ENCODE results near the gene MRPS11.

Gene MRPS11

DNA sequence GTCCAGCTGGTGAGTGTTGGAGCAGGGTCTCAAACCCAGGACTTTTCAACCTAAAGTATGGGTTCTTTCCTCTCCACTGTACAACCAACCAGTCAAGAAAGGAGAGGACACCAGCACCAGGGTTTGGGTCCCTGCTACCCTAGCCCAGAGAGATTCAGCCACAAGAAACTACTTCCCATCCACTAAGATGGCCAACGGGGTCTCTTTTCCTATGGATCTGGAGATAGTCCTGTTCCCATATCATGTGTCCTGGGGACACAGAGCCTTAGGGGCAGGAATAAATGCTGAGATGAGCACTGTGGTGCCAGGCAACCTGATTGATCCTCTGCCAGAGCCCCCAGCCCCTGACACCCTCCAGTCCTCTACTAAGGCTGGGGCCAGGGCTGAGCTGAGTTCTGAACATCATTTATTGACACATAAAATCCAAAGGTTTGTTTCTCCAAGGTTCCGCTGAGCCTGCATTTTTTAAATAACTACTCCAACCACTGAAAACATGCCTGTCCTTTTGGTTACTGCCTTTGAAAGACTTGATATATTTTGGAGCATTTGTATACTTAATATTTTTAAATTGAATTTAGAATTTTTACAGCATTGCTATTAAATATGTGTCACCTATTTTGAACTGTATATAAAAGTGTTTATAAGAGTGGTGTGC, 26.3 kb upstream of the MRPS11 start:
- Histone ChIP-seq H3K4me1 (ENCODE audit: control insufficient read depth, insufficient read depth, low read length) (no peaks in the 10 kb centered on the region), H3K27ac (ENCODE audit: low read depth, low read length) (no peak overlapping the region), H3K36me3 (ENCODE audit: control insufficient read depth, insufficient read depth, low read length) (no peaks in the 10 kb centered on the region), H3K27me3 (ENCODE audit: control insufficient read depth, insufficient read depth, low read length) (peaks cover 2% of the 10 kb centered on the region), H3K4me3 (ENCODE audit: low read length) (no peak overlapping the region), H3K9ac (ENCODE audit: low read length) (no peak overlapping the region)

DNA sequence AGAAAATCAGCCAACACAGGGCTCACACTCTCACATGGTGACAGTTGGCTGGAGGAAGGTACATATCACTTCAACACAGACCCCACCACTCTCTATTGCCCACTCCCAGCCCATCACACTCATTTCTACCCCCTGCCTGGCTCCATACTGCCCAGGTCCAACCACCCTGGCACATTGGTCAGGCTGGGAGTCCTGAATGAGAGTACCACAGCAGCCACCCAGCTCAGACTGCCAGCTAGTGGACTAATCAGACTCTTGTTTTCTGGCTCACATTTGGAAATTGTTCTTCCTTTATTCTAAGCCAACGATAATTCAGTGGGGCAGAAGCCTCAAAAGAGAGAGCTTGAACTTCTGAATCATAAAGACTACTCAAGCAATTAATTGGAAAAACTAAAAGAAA, 20.3 kb upstream of the MRPS11 start:
- peaks cover 3% of the 10 kb centered on the region for H3K4me1 ChIP-seq (ENCODE audit: control insufficient read depth, insufficient read depth, low read length)
- no peak overlapping the region for H3K27ac ChIP-seq (ENCODE audit: low read depth, low read length)
- H3K27me3 ChIP-seq (ENCODE audit: control insufficient read depth, insufficient read depth, low read length), result no peaks in the 10 kb centered on the region
- no peak overlapping the region for H3K9ac ChIP-seq (ENCODE audit: low read length)
- no peak overlapping the region for H3K4me3 ChIP-seq (ENCODE audit: low read length)
- H3K36me3 ChIP-seq (ENCODE audit: control insufficient read depth, insufficient read depth, low read length), result no peaks in the 10 kb centered on the region

DNA sequence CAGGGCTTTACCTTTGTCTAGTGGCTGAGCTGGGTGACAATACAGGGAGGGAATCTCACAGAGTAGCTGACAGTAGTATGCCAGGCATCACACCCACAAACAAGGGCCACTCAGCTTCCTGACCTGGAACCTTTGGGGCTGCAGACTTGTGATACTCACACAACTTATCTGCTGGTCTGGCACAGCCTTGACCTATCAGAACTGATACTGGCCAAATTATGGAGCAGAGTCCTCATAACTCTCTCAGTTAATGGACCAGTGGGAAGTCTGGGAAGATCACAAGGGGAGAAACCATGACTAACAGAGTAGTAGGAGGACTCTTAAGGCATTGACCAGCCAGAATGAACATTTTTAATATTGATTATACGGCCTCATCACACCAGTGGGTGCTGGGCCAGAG, 19.8 kb upstream of the MRPS11 start:
- no peak overlapping the region for H3K4me3 ChIP-seq (ENCODE audit: low read length)
- no peaks in the 10 kb centered on the region for H3K27me3 ChIP-seq (ENCODE audit: control insufficient read depth, insufficient read depth, low read length)
- no peak overlapping the region for H3K9ac ChIP-seq (ENCODE audit: low read length)
- H3K4me1 ChIP-seq (ENCODE audit: control insufficient read depth, insufficient read depth, low read length), result peaks cover 3% of the 10 kb centered on the region
- H3K27ac ChIP-seq (ENCODE audit: low read depth, low read length), result no peak overlapping the region
- H3K36me3 ChIP-seq (ENCODE audit: control insufficient read depth, insufficient read depth, low read length), result no peaks in the 10 kb centered on the region

DNA sequence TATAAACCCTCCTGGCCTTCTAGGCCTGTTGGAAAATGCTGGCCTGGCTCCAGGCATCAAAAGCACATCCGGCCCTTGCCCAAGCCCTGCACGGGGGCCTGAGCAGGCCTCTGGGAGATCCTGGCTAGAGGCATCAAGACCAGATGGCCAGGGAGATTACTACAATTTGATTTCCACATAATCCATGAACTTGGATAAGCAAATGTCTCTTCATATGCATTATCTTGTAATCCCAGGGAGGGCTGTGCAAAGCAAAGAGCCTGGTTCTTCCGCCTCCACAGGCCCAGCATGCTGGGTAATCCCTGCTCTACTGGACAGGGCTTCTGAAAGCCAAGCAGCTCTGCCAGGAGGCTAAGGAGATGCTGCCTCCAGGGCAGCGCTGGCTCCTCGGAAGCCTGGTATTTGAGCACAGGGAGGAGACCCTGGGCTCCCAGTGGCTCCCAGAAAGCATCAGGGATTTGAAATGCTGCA, 18.5 kb upstream of the MRPS11 start:
- H3K27me3 ChIP-seq (ENCODE audit: control insufficient read depth, insufficient read depth, low read length), result no peaks in the 10 kb centered on the region
- no peaks in the 10 kb centered on the region for H3K36me3 ChIP-seq (ENCODE audit: control insufficient read depth, insufficient read depth, low read length)
- no peak overlapping the region for H3K27ac ChIP-seq (ENCODE audit: low read depth, low read length)
- H3K4me1 ChIP-seq (ENCODE audit: control insufficient read depth, insufficient read depth, low read length), result peaks cover 3% of the 10 kb centered on the region
- H3K4me3 ChIP-seq (ENCODE audit: low read length), result no peak overlapping the region
- H3K9ac ChIP-seq (ENCODE audit: low read length), result no peak overlapping the region

DNA sequence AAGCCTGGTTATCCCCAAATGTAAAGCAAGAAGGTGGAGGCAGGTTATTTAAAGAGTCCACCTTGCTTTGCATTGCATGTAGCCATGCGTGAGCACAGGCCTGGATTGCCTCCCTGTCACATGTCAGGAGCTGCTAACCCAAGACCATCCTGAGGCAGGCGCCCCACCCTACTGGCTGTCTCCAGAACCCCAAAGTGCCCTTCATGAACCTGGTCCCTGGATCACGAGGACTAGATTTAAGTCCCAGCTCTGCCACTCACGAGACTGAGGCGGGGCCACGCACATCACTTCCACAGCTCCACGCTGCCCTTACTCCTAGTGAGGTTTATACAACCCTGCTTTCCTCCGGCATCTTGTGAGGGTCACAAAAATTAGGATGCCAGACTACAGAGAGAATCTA, 17.9 kb upstream of the MRPS11 start:
- Histone ChIP-seq H3K36me3 (ENCODE audit: control insufficient read depth, insufficient read depth, low read length) (no peaks in the 10 kb centered on the region), H3K27me3 (ENCODE audit: control insufficient read depth, insufficient read depth, low read length) (no peaks in the 10 kb centered on the region), H3K9ac (ENCODE audit: low read length) (no peak overlapping the region), H3K27ac (ENCODE audit: low read depth, low read length) (no peak overlapping the region), H3K4me1 (ENCODE audit: control insufficient read depth, insufficient read depth, low read length) (peaks cover 3% of the 10 kb centered on the region), H3K4me3 (ENCODE audit: low read length) (no peak overlapping the region)

DNA sequence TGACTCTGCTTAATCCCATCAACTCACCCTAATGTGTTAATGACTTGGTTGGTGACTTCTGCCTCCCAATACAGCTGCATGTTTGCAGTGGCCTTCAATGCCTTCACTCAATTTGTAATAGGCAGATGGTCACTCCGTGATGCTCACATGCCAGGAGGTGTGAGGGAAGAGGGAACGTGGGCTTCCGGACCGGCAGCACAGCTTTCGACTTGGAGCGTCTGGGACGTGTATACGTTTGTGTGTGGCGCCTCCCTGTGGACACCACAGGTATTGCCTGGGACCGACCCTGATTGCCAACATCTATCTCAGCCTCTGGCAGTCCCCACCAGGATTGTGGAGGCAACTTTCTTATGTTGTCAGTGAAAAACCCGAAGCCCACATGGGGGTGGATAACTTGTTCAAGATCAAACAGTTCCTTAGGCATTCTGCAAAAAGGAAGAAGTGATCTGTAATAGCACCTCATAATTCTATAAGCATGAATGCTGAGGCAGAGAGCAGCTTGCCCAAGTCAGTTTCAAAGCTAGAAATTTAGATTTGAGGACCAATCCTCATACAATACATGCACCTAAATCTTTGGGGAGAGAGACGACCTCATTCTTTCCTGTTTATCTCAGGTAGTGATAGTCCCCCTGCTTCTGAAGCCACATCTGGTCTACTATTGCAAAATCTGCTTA, 17.2 kb upstream of the MRPS11 start:
- H3K27me3 ChIP-seq (ENCODE audit: control insufficient read depth, insufficient read depth, low read length), result no peaks in the 10 kb centered on the region
- H3K4me1 ChIP-seq (ENCODE audit: control insufficient read depth, insufficient read depth, low read length), result peaks cover 3% of the 10 kb centered on the region
- H3K4me3 ChIP-seq (ENCODE audit: low read length), result no peak overlapping the region
- no peaks in the 10 kb centered on the region for H3K36me3 ChIP-seq (ENCODE audit: control insufficient read depth, insufficient read depth, low read length)
- no peak overlapping the region for H3K27ac ChIP-seq (ENCODE audit: low read depth, low read length)
- no peak overlapping the region for H3K9ac ChIP-seq (ENCODE audit: low read length)

DNA sequence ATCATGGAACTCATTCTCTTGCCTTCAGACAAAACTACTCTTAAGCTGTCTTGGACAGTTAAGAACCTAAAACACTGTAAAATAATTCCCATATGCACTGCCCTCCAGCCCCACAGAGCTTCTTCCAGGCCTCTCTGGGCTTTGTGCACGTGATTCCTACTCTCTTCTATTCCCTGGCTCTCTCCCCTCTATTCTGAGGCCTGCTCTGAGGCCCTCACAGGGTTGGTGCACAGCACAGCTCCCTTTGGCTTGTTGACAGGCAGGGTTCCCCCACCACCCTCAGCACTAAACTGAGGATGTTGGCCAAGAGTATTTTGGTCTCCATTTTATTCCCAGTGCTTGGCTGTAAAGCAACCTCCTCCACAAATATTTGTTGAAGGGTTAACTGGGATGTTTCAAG, 13.9 kb upstream of the MRPS11 start:
- H3K4me1 ChIP-seq (ENCODE audit: control insufficient read depth, insufficient read depth, low read length), result peaks cover 3% of the 10 kb centered on the region
- H3K27ac ChIP-seq (ENCODE audit: low read depth, low read length), result no peak overlapping the region
- peaks cover 4% of the 10 kb centered on the region for H3K36me3 ChIP-seq (ENCODE audit: control insufficient read depth, insufficient read depth, low read length)
- H3K9ac ChIP-seq (ENCODE audit: low read length), result no peak overlapping the region
- no peaks in the 10 kb centered on the region for H3K27me3 ChIP-seq (ENCODE audit: control insufficient read depth, insufficient read depth, low read length)
- no peak overlapping the region for H3K4me3 ChIP-seq (ENCODE audit: low read length)

DNA sequence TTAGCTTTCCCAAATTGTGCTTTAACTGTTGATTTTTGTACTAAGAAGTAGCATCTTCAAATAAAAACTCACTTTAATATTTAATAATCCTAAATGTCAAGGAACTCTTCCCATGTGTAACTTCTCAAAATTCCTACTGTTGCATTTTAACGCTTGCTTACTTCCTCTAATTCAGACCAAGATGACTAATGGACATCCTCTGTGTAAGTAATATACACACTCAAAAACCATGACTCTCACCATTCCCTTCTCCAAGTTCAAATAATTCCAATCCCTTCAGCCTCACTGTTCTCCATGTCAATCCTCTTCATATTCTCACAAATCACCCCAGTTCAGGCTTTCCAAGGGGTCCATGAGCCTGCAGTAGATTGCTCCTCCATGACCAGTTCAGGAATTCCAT, 13.3 kb upstream of the MRPS11 start:
- no peak overlapping the region for H3K4me3 ChIP-seq (ENCODE audit: low read length)
- peaks cover 7% of the 10 kb centered on the region for H3K36me3 ChIP-seq (ENCODE audit: control insufficient read depth, insufficient read depth, low read length)
- no peak overlapping the region for H3K9ac ChIP-seq (ENCODE audit: low read length)
- no peaks in the 10 kb centered on the region for H3K27me3 ChIP-seq (ENCODE audit: control insufficient read depth, insufficient read depth, low read length)
- H3K4me1 ChIP-seq (ENCODE audit: control insufficient read depth, insufficient read depth, low read length), result peaks cover 3% of the 10 kb centered on the region
- H3K27ac ChIP-seq (ENCODE audit: low read depth, low read length), result no peak overlapping the region

DNA sequence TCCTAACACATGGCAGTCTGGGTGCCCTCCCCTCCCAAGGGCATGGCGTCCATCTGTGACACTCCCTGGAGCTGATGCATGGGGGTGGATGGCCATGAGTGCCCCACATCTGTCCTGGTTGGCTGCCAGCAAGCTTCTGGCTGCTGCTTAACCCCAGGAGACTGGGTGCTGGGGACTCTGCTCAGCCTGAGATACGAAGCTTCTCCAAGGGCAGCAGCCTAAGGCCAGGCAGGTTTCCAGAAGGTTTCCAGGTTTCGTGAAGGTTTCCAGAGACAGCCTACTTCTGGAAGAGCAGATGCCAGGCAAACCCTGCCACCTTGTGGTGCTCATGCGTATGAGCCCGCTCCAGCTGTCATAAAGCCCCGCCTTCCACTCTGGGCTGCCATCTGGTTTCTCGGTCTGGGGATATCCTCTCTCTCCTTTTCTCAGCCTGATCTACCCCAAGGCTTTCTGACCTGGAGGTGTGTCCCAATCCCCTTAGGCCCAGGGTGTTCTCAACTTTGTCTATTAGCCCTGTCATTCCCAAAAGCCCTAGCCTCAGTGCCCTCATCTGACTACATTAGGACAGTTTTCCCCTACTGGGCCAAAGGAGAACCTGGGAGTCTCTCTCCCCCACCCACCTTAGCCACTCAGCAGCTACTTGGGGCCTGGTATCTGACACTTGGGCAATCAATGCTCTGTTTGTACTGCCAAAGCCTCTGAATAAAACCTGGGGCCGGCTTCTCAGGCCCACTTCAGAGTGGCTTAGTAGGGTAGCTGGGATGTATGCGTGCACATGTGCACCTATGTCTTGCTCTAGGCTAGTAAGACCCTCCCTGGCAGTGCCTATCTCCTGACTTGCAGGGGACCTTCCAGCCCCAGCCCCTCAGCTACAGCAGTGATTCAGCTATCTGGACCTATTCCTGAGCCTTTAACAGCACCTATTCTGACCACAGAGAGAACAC, 12.4 kb upstream of the MRPS11 start:
- Histone ChIP-seq H3K36me3 (ENCODE audit: control insufficient read depth, insufficient read depth, low read length) (peaks cover 15% of the 10 kb centered on the region), H3K4me3 (ENCODE audit: low read length) (peak overlapping the region; percentile 10), H3K27me3 (ENCODE audit: control insufficient read depth, insufficient read depth, low read length) (no peaks in the 10 kb centered on the region), H3K4me1 (ENCODE audit: control insufficient read depth, insufficient read depth, low read length) (no peaks in the 10 kb centered on the region), H3K27ac (ENCODE audit: low read depth, low read length) (no peak overlapping the region), H3K9ac (ENCODE audit: low read length) (no peak overlapping the region)

DNA sequence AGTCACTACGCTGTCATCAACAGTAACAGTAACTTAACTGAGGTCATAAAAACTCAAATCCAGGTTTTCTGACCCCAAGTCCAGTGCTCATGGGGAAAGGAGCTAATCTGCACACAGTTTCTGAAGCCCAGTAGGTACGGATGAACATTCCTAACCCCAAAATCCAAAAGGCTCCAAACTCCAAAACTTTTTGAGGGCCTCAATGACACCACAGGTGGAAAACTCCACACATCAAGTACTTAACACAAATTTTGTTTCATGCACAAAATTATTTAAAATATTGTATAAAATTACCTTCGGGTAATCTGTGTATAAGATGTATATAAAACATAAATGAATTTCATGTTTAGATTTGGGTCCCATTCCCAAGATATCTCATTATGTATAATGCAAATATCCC, 10.8 kb upstream of the MRPS11 start:
- Histone ChIP-seq H3K4me3 (ENCODE audit: low read length) (no peak overlapping the region), H3K27me3 (ENCODE audit: control insufficient read depth, insufficient read depth, low read length) (no peaks in the 10 kb centered on the region), H3K9ac (ENCODE audit: low read length) (no peak overlapping the region), H3K27ac (ENCODE audit: low read depth, low read length) (no peak overlapping the region), H3K36me3 (ENCODE audit: control insufficient read depth, insufficient read depth, low read length) (peaks cover 15% of the 10 kb centered on the region), H3K4me1 (ENCODE audit: control insufficient read depth, insufficient read depth, low read length) (no peaks in the 10 kb centered on the region)

DNA sequence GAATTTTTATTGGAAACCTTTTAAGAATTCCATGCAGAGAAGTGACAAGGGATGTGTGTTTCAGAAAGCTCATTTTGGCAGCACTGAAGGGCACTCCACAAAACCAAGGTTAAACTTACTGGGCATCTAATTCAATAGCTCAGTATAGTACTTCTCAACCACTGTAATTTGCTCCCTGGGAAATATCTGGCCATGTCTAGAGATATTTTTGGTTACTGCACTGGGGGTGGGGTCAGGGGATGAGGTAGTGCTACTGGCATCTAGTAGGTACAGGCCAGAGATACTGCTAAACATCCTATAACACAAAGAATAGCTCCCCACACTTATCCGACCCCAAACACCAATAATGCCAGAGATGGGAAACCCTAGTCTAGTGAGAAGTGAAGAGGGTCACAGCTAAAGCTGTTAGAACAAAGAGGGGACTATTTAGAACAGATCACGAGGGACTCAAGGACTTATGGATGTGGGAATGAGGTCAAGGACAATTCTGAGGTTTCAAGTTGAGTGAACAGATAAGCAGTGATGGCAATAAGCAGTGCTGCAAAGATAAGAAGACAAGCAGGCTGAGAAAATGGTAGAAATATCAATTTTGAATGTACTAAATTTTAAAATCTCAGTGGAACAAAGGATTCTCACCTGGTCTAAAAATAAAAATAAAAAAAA, 3.5 kb upstream of the MRPS11 start:
- Histone ChIP-seq H3K9ac (ENCODE audit: low read length) (no peak overlapping the region), H3K4me1 (ENCODE audit: control insufficient read depth, insufficient read depth, low read length) (peaks cover 4% of the 10 kb centered on the region), H3K27me3 (ENCODE audit: control insufficient read depth, insufficient read depth, low read length) (no peaks in the 10 kb centered on the region), H3K36me3 (ENCODE audit: control insufficient read depth, insufficient read depth, low read length) (peaks cover 20% of the 10 kb centered on the region), H3K4me3 (ENCODE audit: low read length) (no peak overlapping the region), H3K27ac (ENCODE audit: low read depth, low read length) (no peak overlapping the region)

DNA sequence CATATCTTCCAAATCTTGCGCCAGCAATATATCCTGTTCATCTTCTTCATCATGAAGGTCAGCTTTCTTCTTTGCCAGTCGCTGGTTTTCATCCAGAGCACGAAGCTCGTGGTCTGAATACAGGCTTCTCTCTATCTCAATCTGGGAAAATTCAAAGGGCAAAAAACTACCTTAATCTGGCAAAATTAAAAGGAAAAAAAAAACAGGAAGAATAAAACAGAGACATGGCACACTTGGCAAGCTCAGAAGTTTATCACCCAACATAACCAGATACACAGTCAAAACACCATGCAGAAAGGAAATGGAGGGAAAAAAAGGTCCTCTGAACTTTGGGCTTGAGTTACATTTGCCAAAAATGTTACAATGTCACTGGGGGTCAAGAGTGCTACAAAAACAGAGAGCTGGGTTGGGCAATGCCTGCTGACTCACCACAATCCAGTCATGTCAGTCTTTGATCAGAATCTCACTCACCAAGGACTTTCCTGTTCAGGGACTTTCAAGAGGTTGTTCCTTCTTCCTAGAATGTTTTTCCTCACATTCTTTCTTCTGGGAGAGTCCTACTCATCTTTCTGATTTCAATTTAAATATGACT, 1.8 kb upstream of the MRPS11 start:
- H3K27me3 ChIP-seq (ENCODE audit: control insufficient read depth, insufficient read depth, low read length), result no peaks in the 10 kb centered on the region
- H3K27ac ChIP-seq (ENCODE audit: low read depth, low read length), result no peak overlapping the region
- H3K36me3 ChIP-seq (ENCODE audit: control insufficient read depth, insufficient read depth, low read length), result peaks cover 11% of the 10 kb centered on the region
- peaks cover 4% of the 10 kb centered on the region for H3K4me1 ChIP-seq (ENCODE audit: control insufficient read depth, insufficient read depth, low read length)
- H3K4me3 ChIP-seq (ENCODE audit: low read length), result no peak overlapping the region
- H3K9ac ChIP-seq (ENCODE audit: low read length), result no peak overlapping the region
